HCT116 (cell line): ENCODE results near the gene CD1C.

Source experiments
- EZH2 ChIP-seq: fragments of 200-600 bp; sonication (generic); IDR thresholded peaks from 2 replicates; pipeline ENCODE4 v1.6.1; 2017; ENCODE audit warnings: antibody characterized with exemption, mixed run types
- POLR2A ChIP-seq: IDR thresholded peaks from 2 replicates; pipeline ENCODE4 v1.7.0; 2011; ENCODE audit warnings: borderline replicate concordance; ENCODE audit not compliant: insufficient read depth, insufficient read length; ENCODE audit errors: extremely low read depth
- POLR2AphosphoS5 ChIP-seq: IDR thresholded peaks from 2 replicates; pipeline ENCODE4 v1.6.1; 2011; ENCODE audit warnings: mild to moderate bottlenecking, low read depth, low read length, moderate library complexity
- RAD21 ChIP-seq: IDR thresholded peaks from 2 replicates; pipeline ENCODE4 v1.6.1; 2012; ENCODE audit warnings: low read depth, mild to moderate bottlenecking
- SP1 ChIP-seq: IDR thresholded peaks from 2 replicates; pipeline ENCODE4 v1.6.1; 2012; ENCODE audit warnings: low read depth
- TF ChIP-seq, protein P1 (sequence below), 3 experiments: fragments of 200-600 bp in 1 of 3; sonication (generic) in 1 of 3; IDR thresholded peaks in 2 of 3; conservative IDR thresholded peaks in 1 of 3; 2 replicates each; pipeline ENCODE4 v1.5.1; 2012 to 2017; ENCODE audit warnings: low read depth in 2 of 3, low read length in 2 of 3, antibody characterized with exemption in 1 of 3, borderline replicate concordance in 1 of 3, control low read depth in 1 of 3, mild to moderate bottlenecking in 1 of 3, mixed read lengths in 1 of 3, mixed run types in 1 of 3, moderate library complexity in 1 of 3; ENCODE audit not compliant: insufficient read depth in 1 of 3
- TF ChIP-seq, protein P2 (sequence below): IDR thresholded peaks from 2 replicates; pipeline ENCODE4 v1.6.1; 2012

DNA sequence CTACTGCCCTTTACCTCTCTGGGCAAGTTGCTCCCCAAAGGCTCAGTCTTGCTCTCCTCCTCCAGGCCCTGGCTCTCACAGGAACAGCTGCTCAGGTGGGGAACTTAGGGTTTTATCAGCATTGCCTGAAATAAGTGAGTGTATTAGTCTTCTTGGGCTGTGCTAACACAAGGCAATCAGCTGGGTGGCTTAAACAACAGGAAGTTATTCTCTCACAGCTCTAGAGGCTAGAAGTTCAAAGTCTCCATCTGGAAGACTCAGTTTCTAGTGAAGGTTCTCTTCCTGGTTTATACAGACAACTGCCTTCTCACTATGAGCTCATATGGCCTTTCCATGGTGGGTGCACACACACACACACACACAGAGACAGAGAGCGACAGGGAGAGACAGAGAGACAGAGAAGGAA is 2.8 kb upstream of the CD1C start:
- TF ChIP-seq EZH2, result no peak
- TF ChIP-seq RAD21, result no peak
- no peak for TF ChIP-seq POLR2A
- TF ChIP-seq, protein P1, sequence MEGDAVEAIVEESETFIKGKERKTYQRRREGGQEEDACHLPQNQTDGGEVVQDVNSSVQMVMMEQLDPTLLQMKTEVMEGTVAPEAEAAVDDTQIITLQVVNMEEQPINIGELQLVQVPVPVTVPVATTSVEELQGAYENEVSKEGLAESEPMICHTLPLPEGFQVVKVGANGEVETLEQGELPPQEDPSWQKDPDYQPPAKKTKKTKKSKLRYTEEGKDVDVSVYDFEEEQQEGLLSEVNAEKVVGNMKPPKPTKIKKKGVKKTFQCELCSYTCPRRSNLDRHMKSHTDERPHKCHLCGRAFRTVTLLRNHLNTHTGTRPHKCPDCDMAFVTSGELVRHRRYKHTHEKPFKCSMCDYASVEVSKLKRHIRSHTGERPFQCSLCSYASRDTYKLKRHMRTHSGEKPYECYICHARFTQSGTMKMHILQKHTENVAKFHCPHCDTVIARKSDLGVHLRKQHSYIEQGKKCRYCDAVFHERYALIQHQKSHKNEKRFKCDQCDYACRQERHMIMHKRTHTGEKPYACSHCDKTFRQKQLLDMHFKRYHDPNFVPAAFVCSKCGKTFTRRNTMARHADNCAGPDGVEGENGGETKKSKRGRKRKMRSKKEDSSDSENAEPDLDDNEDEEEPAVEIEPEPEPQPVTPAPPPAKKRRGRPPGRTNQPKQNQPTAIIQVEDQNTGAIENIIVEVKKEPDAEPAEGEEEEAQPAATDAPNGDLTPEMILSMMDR (IDR thresholded peaks at IDR 0.05 in 2 of 3, conservative IDR thresholded peaks at IDR 0.05 in 1 of 3; ENCODE audit: borderline replicate concordance in 1 of 3, insufficient read depth in 1 of 3, low read depth in 2 of 3, low read length in 2 of 3), result no peak
- no peak for TF ChIP-seq POLR2AphosphoS5
- TF ChIP-seq, protein P2, sequence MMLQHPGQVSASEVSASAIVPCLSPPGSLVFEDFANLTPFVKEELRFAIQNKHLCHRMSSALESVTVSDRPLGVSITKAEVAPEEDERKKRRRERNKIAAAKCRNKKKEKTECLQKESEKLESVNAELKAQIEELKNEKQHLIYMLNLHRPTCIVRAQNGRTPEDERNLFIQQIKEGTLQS, result no peak
- no peak for TF ChIP-seq SP1
